Smooth muscle cell (in vitro differentiated cells): ENCODE results near the gene USP17L18. TPM values are rescaled to one million over a fixed set of nuclear protein-coding genes. Genes with fewer than 3 reads are reported as not detected.
"Not testable (repeated sequence)": the region's sequence is repeated elsewhere in the genome, so short reads cannot be mapped to it uniquely, and the experiment has no call there.

Experiments used
- DNase-seq: peaks from one replicate; lab custom pipeline; 2025; ENCODE audit not compliant: unreplicated experiment; lab: John Stamatoyannopoulos, UW
- H2AFZ ChIP-seq: fragments of 200-600 bp; sonication (generic); 2 replicates; pipeline ENCODE4 v1.6.0; 2016; ENCODE audit warnings: antibody characterized with exemption, low read depth, mild to moderate bottlenecking
- H3F3A ChIP-seq: fragments of 200-600 bp; sonication (generic); 2 replicates; pipeline ENCODE4 v1.6.0; 2017; ENCODE audit warnings: antibody characterized with exemption, low read depth
- H3K27ac ChIP-seq: fragments of 200-600 bp; sonication (generic); 2 replicates; pipeline ENCODE4 v1.5.1; 2016; ENCODE audit warnings: low read depth, mild to moderate bottlenecking
- H3K27me3 ChIP-seq: fragments of 200-600 bp; sonication (generic); 2 replicates; pipeline ENCODE4 v1.6.1; 2016; ENCODE audit warnings: low read depth, mild to moderate bottlenecking
- H3K36me3 ChIP-seq: fragments of 200-600 bp; sonication (generic); 2 replicates; pipeline ENCODE4 v1.5.1; 2016; ENCODE audit warnings: low read depth
- H3K4me1 ChIP-seq: fragments of 200-600 bp; sonication (generic); 2 replicates; pipeline ENCODE4 v1.5.1; 2016; ENCODE audit warnings: low read depth
- H3K4me2 ChIP-seq: fragments of 200-600 bp; sonication (generic); 2 replicates; pipeline ENCODE4 v1.6.0; 2016; ENCODE audit warnings: mild to moderate bottlenecking
- H3K4me3 ChIP-seq: fragments of 200-600 bp; sonication (generic); 2 replicates; pipeline ENCODE4 v1.5.1; 2016; ENCODE audit warnings: mild to moderate bottlenecking
- H3K79me2 ChIP-seq: fragments of 200-600 bp; sonication (generic); 2 replicates; pipeline ENCODE4 v1.6.0; 2016; ENCODE audit warnings: low read depth, mild to moderate bottlenecking
- H3K9ac ChIP-seq: fragments of 200-600 bp; sonication (generic); 2 replicates; pipeline ENCODE4 v1.6.0; 2016; ENCODE audit warnings: low read depth
- H3K9me3 ChIP-seq: fragments of 200-600 bp; sonication (generic); replicated peaks from 2 replicates; pipeline ENCODE4 v1.5.1; 2016; ENCODE audit warnings: low read depth
- H4K20me1 ChIP-seq: fragments of 200-600 bp; sonication (generic); 2 replicates; pipeline ENCODE4 v1.6.0; 2016; ENCODE audit warnings: low read depth
- WGBS: methylation state at CpG from one replicate; pipeline ENCODE4 v1.1.7; 2016; ENCODE audit warnings: low lambda C conversion rate; 5-methylcytosine and 5-hydroxymethylcytosine counted together
- polyA plus RNA-seq: library from polyadenylated mRNA; unstranded; fragments of >200 nt; fragmentation: Nextera tagmentation; extraction: Ambion mirVana; gene quantifications from 2 replicates; pipeline ENCODE4 v1.2.1, GENCODE V29; 2016
- total RNA-seq: library from RNA; depleted of rRNA; stranded (reverse); fragments of >200 nt; gene quantifications from 2 replicates; pipeline ENCODE4 v1.2.3, GENCODE V29; 2014

The USP17L18 gene
- total and polyA plus RNA-seq, 2 experiments from 2014 or later = not detected

- not testable (repeated sequence) for H4K20me1 ChIP-seq, H3K9ac ChIP-seq, H3K4me2 ChIP-seq, H3K27me3 ChIP-seq, H3K79me2 ChIP-seq, H3K9me3 ChIP-seq, H2AFZ ChIP-seq, H3K27ac ChIP-seq, DNase-seq, H3K36me3 ChIP-seq, H3K4me1 ChIP-seq, H3K4me3 ChIP-seq, H3F3A ChIP-seq
- WGBS = 82% methylated on average over 3 of the region's 12 CpGs
These were observed 10.0 kb upstream of the USP17L18 start for GRCh38 chr4:9238461-9238860.

DNA sequence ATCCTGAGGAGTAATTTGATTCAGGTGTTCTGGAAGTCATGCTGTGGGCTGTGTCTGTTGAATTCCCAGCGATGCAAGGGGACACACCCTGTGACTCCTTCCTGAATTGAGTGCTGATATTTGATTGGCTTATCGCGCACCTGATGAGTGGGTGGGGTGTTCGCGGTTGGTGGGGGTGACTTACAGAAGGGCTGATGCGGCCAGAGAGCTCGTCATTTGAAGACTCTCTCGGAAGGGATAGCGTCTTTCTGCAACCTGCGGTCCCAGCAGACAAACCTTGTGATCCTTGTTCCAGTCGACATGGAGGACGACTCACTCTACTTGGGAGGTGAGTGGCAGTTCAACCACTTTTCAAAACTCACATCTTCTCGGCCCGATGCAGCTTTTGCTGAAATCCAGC is 4.9 kb upstream of the USP17L18 start, which contains the start of gene USP17L17:
TSS of gene USP17L17 (plus strand) at position 301 of the 400 bp plus-strand sequence. CDS start at position 301, 0 bp downstream.
- not testable (repeated sequence) for H3K27me3 ChIP-seq, H3K36me3 ChIP-seq, H3K27ac ChIP-seq, H3K9ac ChIP-seq, H3K9me3 ChIP-seq, H3F3A ChIP-seq, H2AFZ ChIP-seq, H3K79me2 ChIP-seq, DNase-seq, H3K4me3 ChIP-seq, H3K4me1 ChIP-seq, H4K20me1 ChIP-seq, H3K4me2 ChIP-seq
- WGBS = 86% methylated on average over 13 of the region's 14 CpGs

GRCh38 chr4:9253078-9253477 is 4.6 kb downstream of the USP17L18 start, which contains the start of gene USP17L19:
USP17L19 (plus strand) TSS chr4:9253378; CDS start chr4:9253378, 0 bp downstream.
- not testable (repeated sequence) for DNase-seq, H3K36me3 ChIP-seq, H3K27me3 ChIP-seq, H2AFZ ChIP-seq, H3K4me3 ChIP-seq, H3K4me1 ChIP-seq, H3F3A ChIP-seq, H3K9ac ChIP-seq, H4K20me1 ChIP-seq, H3K27ac ChIP-seq, H3K4me2 ChIP-seq, H3K79me2 ChIP-seq, H3K9me3 ChIP-seq
- WGBS = no CpG with 5 or more reads among the region's 13 CpGs

GRCh38 chr4:9257824-9258223 is 9.4 kb downstream of the USP17L18 start, which contains the start of gene USP17L20:
USP17L20 (plus strand) TSS chr4:9258124; CDS start chr4:9258124, 0 bp downstream.
- H2AFZ ChIP-seq, H3K9ac ChIP-seq, H3K4me1 ChIP-seq, H3K27ac ChIP-seq, H3K36me3 ChIP-seq, H4K20me1 ChIP-seq, H3K9me3 ChIP-seq, H3K4me2 ChIP-seq, H3F3A ChIP-seq, H3K79me2 ChIP-seq, H3K27me3 ChIP-seq, H3K4me3 ChIP-seq, DNase-seq: not testable (repeated sequence)
- no CpG with 5 or more reads among the region's 15 CpGs for whole genome bisulfite sequencing

DNA sequence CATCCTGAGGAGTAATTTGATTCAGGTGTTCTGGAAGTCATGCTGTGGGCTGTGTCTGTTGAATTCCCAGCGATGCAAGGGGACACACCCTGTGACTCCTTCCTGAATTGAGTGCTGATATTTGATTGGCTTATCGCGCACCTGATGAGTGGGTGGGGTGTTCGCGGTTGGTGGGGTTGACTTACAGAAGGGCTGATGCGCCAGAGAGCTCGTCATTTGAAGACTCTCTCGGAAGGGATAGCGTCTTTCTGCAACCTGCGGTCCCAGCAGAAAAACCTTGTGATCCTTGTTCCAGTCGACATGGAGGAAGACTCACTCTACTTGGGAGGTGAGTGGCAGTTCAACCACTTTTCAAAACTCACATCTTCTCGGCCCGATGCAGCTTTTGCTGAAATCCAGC is 14.1 kb downstream of the USP17L18 start, which contains the start of gene USP17L21:
TSS of gene USP17L21 (plus strand) at position 301 of the 400 bp plus-strand sequence. CDS start at position 301, 0 bp downstream.
- H3K4me1 ChIP-seq, H3K4me2 ChIP-seq, DNase-seq, H2AFZ ChIP-seq, H3K9ac ChIP-seq, H3K79me2 ChIP-seq, H4K20me1 ChIP-seq, H3K9me3 ChIP-seq, H3F3A ChIP-seq, H3K27ac ChIP-seq, H3K4me3 ChIP-seq, H3K36me3 ChIP-seq, H3K27me3 ChIP-seq: not testable (repeated sequence)
- WGBS = no CpG with 5 or more reads among the region's 13 CpGs

GRCh38 chr4:9267319-9267718 is 18.9 kb downstream of the USP17L18 start, which contains the start of gene USP17L22:
USP17L22 (plus strand) TSS chr4:9267619; CDS start chr4:9267619, 0 bp downstream.
- H3K27me3 ChIP-seq, H3K9ac ChIP-seq, H2AFZ ChIP-seq, H3K4me3 ChIP-seq, H3K4me2 ChIP-seq, H3K4me1 ChIP-seq, H3K27ac ChIP-seq, H4K20me1 ChIP-seq, DNase-seq, H3K79me2 ChIP-seq, H3K36me3 ChIP-seq, H3F3A ChIP-seq, H3K9me3 ChIP-seq: not testable (repeated sequence)
- WGBS = no CpG with 5 or more reads among the region's 15 CpGs

- H3K9me3 ChIP-seq, H3K4me1 ChIP-seq, H4K20me1 ChIP-seq, H3K27me3 ChIP-seq, DNase-seq, H3K36me3 ChIP-seq, H3F3A ChIP-seq, H2AFZ ChIP-seq, H3K4me2 ChIP-seq, H3K9ac ChIP-seq, H3K4me3 ChIP-seq, H3K79me2 ChIP-seq, H3K27ac ChIP-seq: not testable (repeated sequence)
- 82% methylated on average over 8 of the region's 10 CpGs for WGBS
These were observed 23.3 kb downstream of the USP17L18 start for GRCh38 chr4:9271719-9272118.
